Vagina (tissue), 2 donors: ENCODE data around the gene TMEM132C. TPM values are rescaled to one million over a fixed set of nuclear protein-coding genes. Genes with fewer than 3 reads are reported as not detected.

ENCODE experiments used
- DNase-seq, 2 donors: peaks; one replicate each; pipeline ENCODE4 v3.0.0-alpha.2; 2017; ENCODE audit errors: extremely low spot score in 2 of 2
- H3K27ac ChIP-seq: fragments of 200-600 bp; sonication (generic); one replicate; pipeline ENCODE4 v1.5.1; 2019
- H3K27me3 ChIP-seq: fragments of 200-600 bp; sonication (generic); one replicate; pipeline ENCODE4 v1.5.1; 2019
- H3K36me3 ChIP-seq, 2 donors: fragments of 200-600 bp; sonication (generic); one replicate each; pipeline ENCODE4 v1.5.1; 2017 to 2019
- H3K4me1 ChIP-seq: fragments of 200-600 bp; sonication (generic); one replicate; pipeline ENCODE4 v1.5.1; 2019
- H3K4me3 ChIP-seq, 2 donors: fragments of 200-600 bp; sonication (generic); 1 replicate in 1 of 2; 2 replicates in 1 of 2; pipeline ENCODE4 v1.5.1; 2016 to 2019
- H3K9me3 ChIP-seq: fragments of 200-600 bp; sonication (generic); one replicate; pipeline ENCODE4 v1.5.1; 2019
- POLR2A ChIP-seq, 2 donors: fragments of 450-650 bp; IDR thresholded peaks; one replicate each; pipeline ENCODE4 v1.6.1; 2017; ENCODE audit warnings: antibody characterized with exemption in 2 of 2, mild to moderate bottlenecking in 2 of 2, moderate library complexity in 2 of 2
- POLR2AphosphoS5 ChIP-seq, 2 donors: sonication (generic); formaldehyde crosslinking; IDR thresholded peaks; one replicate each; pipeline ENCODE4 v1.9.0; 2017; ENCODE audit warnings: antibody characterized with exemption in 2 of 2, mild to moderate bottlenecking in 2 of 2, low read depth in 1 of 2; ENCODE audit not compliant: insufficient read depth in 1 of 2
- intact Hi-C: fragments of 100-400 bp; cut with DNase I; formaldehyde crosslinking; loops from one replicate; pipeline ENCODE4 v1.15.1; 2023
- total RNA-seq: library from RNA; depleted of rRNA; stranded (reverse); fragments of >200 nt; gene quantifications from one replicate; pipeline ENCODE4 v1.2.3, GENCODE V29; 2016
- TF ChIP-seq, protein P1 (sequence below), 3 experiments: fragments of 450-650 bp in 2 of 3; fragments of 200-600 bp in 1 of 3; sonication (generic) in 1 of 3; IDR thresholded peaks; one replicate each; pipeline ENCODE4 v1.5.1; 2017 to 2019; ENCODE audit warnings: antibody characterized with exemption in 3 of 3, mild to moderate bottlenecking in 2 of 3, moderate library complexity in 2 of 3

TMEM132C gene
- total RNA-seq, 1 donor from 2014 or later, result 20.6 TPM

DNA sequence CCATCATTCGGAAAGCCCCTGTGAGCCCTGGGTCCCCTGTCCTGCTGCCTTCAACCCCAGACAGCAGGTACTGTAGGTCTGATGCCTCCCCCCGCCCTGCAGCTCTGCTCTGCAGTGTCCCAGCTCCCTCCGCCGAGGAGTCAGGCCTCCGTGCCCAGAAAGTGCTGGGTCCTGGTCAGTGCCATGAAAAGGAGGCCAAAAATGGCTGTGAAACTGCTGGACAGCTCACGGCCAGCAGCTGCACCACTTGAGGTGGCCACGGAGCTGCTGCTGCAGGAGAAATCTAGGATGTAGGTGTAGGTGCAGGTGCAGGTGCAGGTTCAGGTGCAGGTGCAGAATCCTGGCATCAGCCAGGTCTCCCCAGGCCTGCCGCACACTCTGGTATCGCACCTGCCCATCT, 360.7 kb downstream of the TMEM132C start:
- H3K27ac ChIP-seq, result no peak overlapping the region
- H3K36me3 ChIP-seq, result no peaks in the 10 kb centered on the region
- H3K9me3 ChIP-seq, result no peaks in the 10 kb centered on the region
- H3K27me3 ChIP-seq, result no peaks in the 10 kb centered on the region
- no peak for TF ChIP-seq POLR2A (IDR thresholded peaks at IDR 0.05)
- no peak for TF ChIP-seq POLR2AphosphoS5 (IDR thresholded peaks at IDR 0.05; ENCODE audit: insufficient read depth in 1 of 2, low read depth in 1 of 2)
- TF ChIP-seq, protein P1, sequence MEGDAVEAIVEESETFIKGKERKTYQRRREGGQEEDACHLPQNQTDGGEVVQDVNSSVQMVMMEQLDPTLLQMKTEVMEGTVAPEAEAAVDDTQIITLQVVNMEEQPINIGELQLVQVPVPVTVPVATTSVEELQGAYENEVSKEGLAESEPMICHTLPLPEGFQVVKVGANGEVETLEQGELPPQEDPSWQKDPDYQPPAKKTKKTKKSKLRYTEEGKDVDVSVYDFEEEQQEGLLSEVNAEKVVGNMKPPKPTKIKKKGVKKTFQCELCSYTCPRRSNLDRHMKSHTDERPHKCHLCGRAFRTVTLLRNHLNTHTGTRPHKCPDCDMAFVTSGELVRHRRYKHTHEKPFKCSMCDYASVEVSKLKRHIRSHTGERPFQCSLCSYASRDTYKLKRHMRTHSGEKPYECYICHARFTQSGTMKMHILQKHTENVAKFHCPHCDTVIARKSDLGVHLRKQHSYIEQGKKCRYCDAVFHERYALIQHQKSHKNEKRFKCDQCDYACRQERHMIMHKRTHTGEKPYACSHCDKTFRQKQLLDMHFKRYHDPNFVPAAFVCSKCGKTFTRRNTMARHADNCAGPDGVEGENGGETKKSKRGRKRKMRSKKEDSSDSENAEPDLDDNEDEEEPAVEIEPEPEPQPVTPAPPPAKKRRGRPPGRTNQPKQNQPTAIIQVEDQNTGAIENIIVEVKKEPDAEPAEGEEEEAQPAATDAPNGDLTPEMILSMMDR (IDR thresholded peaks at IDR 0.05), result no peak
- H3K4me3 ChIP-seq, result no peak overlapping the region
- intact Hi-C loops, result no loop called here
- peaks cover 4% of the 10 kb centered on the region for H3K4me1 ChIP-seq
- DNase-seq, result no peak

DNA sequence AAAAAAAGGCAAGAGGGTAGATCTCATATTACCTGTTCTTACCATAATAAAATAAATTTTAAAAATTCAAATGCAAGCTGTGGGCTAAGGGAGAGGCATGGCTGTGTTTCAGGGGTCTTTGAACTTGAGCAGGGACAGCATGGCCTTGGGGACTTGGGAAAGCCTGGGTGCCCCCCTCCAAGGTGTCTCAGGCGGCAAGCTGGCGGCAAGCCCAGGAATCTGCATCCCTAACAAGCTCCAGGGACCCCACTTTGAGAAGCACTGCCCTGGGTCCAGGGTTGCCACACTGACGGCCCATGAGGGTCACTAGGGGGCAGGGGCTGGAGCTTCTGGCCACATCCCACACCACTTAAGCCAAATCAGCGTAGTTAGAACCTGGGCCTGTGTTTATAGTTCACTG, 363.0 kb downstream of the TMEM132C start:
- peaks cover 4% of the 10 kb centered on the region for H3K4me1 ChIP-seq
- no peak for TF ChIP-seq POLR2AphosphoS5 (IDR thresholded peaks at IDR 0.05; ENCODE audit: insufficient read depth in 1 of 2, low read depth in 1 of 2)
- no peaks in the 10 kb centered on the region for H3K36me3 ChIP-seq
- H3K27ac ChIP-seq, result no peak overlapping the region
- intact Hi-C loops, result no loop called here
- H3K9me3 ChIP-seq, result no peaks in the 10 kb centered on the region
- H3K27me3 ChIP-seq, result no peaks in the 10 kb centered on the region
- no peak for DNase-seq
- H3K4me3 ChIP-seq, result no peak overlapping the region

- Histone ChIP-seq H3K4me3 (no peak overlapping the region), H3K27me3 (no peaks in the 10 kb centered on the region), H3K27ac (no peak overlapping the region), H3K9me3 (no peaks in the 10 kb centered on the region), H3K4me1 (peaks cover 3% of the 10 kb centered on the region), H3K36me3 (no peaks in the 10 kb centered on the region)
- intact Hi-C loops, result no loop called here
- TF ChIP-seq POLR2AphosphoS5 (IDR thresholded peaks at IDR 0.05; ENCODE audit: insufficient read depth in 1 of 2, low read depth in 1 of 2) (no peak), POLR2A (IDR thresholded peaks at IDR 0.05) (no peak)
- TF ChIP-seq, protein P1 (IDR thresholded peaks at IDR 0.05), result no peak
- DNase-seq, result no peak
These were observed 371.0 kb downstream of the TMEM132C start for GRCh38 chr12:128637642-128638606.

DNA sequence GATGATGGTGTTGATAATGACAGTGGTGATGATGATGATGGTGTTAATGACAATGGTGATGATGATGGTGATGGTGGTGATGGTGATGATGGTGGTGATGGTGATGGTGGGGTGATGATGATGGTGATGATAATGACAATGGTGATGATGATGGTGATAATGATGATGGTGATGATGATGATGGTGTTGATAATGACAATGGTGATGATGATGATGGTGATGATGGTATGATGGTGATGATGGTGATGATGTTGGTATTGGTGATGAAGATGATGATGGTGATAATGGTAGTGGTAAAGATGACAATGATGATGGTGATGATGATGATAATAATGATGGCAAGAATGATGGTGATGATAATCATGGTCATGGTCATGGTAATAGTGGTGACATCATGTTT, 372.1 kb downstream of the TMEM132C start:
- H3K4me1 ChIP-seq, result peaks cover 8% of the 10 kb centered on the region
- intact Hi-C loops, result no loop called here
- H3K27me3 ChIP-seq, result no peaks in the 10 kb centered on the region
- H3K36me3 ChIP-seq, result no peaks in the 10 kb centered on the region
- no peak overlapping the region for H3K4me3 ChIP-seq
- TF ChIP-seq POLR2AphosphoS5 (IDR thresholded peaks at IDR 0.05; ENCODE audit: insufficient read depth in 1 of 2, low read depth in 1 of 2) (no peak), POLR2A (IDR thresholded peaks at IDR 0.05) (no peak)
- TF ChIP-seq, protein P1 (IDR thresholded peaks at IDR 0.05), result no peak
- DNase-seq, result no peak
- no peak overlapping the region for H3K27ac ChIP-seq
- no peaks in the 10 kb centered on the region for H3K9me3 ChIP-seq

- H3K27ac ChIP-seq, result no peak overlapping the region
These were observed 376.2 kb downstream of the TMEM132C start for GRCh38 chr12:128643155-128643554.

More at GRCh38 chr12:128643155-128643554, 376.2 kb downstream of the TMEM132C start:
- no peak overlapping the region for H3K4me3 ChIP-seq
- DNase-seq, result no peak
- no peaks in the 10 kb centered on the region for H3K9me3 ChIP-seq
- peaks cover 8% of the 10 kb centered on the region for H3K4me1 ChIP-seq
- intact Hi-C loops, result no loop called here
- peak in 1 of 2 donors; percentile 31 for TF ChIP-seq POLR2AphosphoS5 (IDR thresholded peaks at IDR 0.05; ENCODE audit: insufficient read depth in 1 of 2, low read depth in 1 of 2)
- TF ChIP-seq, protein P1 (IDR thresholded peaks at IDR 0.05), result no peak
- no peaks in the 10 kb centered on the region for H3K36me3 ChIP-seq
- no peaks in the 10 kb centered on the region for H3K27me3 ChIP-seq
